Inflammatory macrophage treated with lipopolysaccharide for 4 hours (primary cell): ENCODE data around the gene RFC4.
A peak's percentile ranks its signal among the peaks of the same experiment; 100 is the strongest.
"Not testable (repeated sequence)": the region's sequence is repeated elsewhere in the genome, so short reads cannot be mapped to it uniquely, and the experiment has no call there.

Source experiments
- DNase-seq: peaks from one replicate; pipeline ENCODE4 v3.0.0-alpha.2; 2020

Gene RFC4

GRCh38 chr3:186806089-186807055 lies at the start of gene RFC4:
Gene RFC4, minus strand, starts transcription at chr3:186806482. Its CDS starts 1,769 bp downstream, at chr3:186804713.
- DNase-seq = peak; percentile 83

GRCh38 chr3:186854954-186855353 lies 48.7 kb upstream of the RFC4 start:
- DNase-seq = no peak

GRCh38 chr3:186854146-186854545 lies 47.9 kb upstream of the RFC4 start:
- DNase-seq = no peak

- DNase-seq = no peak
Observed at GRCh38 chr3:186852994-186853393, 46.7 kb upstream of the RFC4 start.

- DNase-seq = not testable (repeated sequence)
Observed at GRCh38 chr3:186851835-186852234, 45.6 kb upstream of the RFC4 start.

GRCh38 chr3:186849374-186849975 lies 43.2 kb upstream of the RFC4 start:
- DNase-seq = peak; percentile 39

- no peak for DNase-seq
Observed at GRCh38 chr3:186847437-186847836, 41.2 kb upstream of the RFC4 start.

GRCh38 chr3:186845756-186846155 lies 39.5 kb upstream of the RFC4 start:
- peak; percentile 17 for DNase-seq

GRCh38 chr3:186844908-186845307 lies 38.6 kb upstream of the RFC4 start:
- no peak for DNase-seq

GRCh38 chr3:186843039-186843432 lies 36.8 kb upstream of the RFC4 start:
- DNase-seq = no peak

GRCh38 chr3:186842426-186843038 lies 36.2 kb upstream of the RFC4 start, which contains the start of gene ADIPOQ:
Gene ADIPOQ, plus strand, starts transcription at chr3:186842710. Its CDS starts 10,349 bp downstream, at chr3:186853059.
- DNase-seq = no peak

- DNase-seq = no peak
Observed at GRCh38 chr3:186841620-186842019, 35.3 kb upstream of the RFC4 start.

- DNase-seq = peak; percentile 49
Observed at GRCh38 chr3:186839874-186840641, 33.8 kb upstream of the RFC4 start.

GRCh38 chr3:186832276-186832675 lies 26.0 kb upstream of the RFC4 start:
- no peak for DNase-seq

- no peak for DNase-seq
Observed at GRCh38 chr3:186831798-186832197, 25.5 kb upstream of the RFC4 start.

GRCh38 chr3:186828340-186828739 lies 22.1 kb upstream of the RFC4 start:
- DNase-seq = no peak

GRCh38 chr3:186826976-186827857 lies 20.9 kb upstream of the RFC4 start:
- DNase-seq = peak; percentile 90

GRCh38 chr3:186826410-186826975 lies 20.2 kb upstream of the RFC4 start:
- DNase-seq = no peak

GRCh38 chr3:186825872-186826409 lies 19.7 kb upstream of the RFC4 start:
- DNase-seq = no peak

GRCh38 chr3:186825294-186825821 lies 19.1 kb upstream of the RFC4 start:
- no peak for DNase-seq
